Measurements from ENCODE around the gene NCBP2L.

The NCBP2L gene

DNA sequence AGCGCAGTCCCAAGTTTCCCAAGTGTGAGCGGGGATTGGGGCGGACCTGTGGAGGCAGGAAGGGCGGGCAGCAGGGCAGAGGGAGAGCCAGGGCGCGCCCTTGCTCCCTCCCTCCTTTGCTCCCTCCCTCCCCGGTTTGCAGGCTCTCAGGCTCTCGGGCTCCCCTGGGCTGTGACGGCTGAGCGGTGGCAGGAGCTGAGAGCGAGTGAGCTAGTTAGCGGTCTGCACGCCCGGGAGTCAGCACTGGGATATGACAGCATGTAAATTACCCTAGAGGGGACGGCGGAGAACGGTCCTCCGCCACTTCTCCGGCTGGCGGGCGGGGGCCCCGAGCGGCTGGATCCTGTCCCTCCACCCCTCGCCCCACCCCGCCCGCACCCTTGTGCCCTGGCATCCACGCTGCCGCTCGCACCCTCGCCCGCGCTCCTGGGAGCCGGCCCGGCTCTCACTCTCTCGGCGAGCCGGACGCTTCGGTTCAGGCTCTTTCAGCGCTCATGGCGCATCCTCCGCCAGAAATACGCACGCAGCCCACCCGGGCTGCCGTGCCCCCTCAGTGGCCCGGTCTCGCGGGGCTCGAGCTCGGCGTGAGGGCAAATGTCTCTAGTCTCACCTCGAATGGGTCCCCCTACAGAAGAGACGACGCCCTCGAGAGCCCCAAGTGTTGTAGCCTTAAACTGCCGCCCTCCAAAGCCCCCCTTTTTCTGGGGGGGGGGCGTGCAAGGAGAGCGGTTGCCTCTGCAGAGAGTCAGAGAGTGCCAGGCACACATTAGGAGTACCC, 1.6 kb upstream of the NCBP2L start, which contains the start of gene TSC22D3 (continued):
- TF ChIP-seq, protein P1, sequence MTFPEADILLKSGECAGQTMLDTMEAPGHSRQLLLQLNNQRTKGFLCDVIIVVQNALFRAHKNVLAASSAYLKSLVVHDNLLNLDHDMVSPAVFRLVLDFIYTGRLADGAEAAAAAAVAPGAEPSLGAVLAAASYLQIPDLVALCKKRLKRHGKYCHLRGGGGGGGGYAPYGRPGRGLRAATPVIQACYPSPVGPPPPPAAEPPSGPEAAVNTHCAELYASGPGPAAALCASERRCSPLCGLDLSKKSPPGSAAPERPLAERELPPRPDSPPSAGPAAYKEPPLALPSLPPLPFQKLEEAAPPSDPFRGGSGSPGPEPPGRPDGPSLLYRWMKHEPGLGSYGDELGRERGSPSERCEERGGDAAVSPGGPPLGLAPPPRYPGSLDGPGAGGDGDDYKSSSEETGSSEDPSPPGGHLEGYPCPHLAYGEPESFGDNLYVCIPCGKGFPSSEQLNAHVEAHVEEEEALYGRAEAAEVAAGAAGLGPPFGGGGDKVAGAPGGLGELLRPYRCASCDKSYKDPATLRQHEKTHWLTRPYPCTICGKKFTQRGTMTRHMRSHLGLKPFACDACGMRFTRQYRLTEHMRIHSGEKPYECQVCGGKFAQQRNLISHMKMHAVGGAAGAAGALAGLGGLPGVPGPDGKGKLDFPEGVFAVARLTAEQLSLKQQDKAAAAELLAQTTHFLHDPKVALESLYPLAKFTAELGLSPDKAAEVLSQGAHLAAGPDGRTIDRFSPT (tag by site-specific recombination; IDR thresholded peaks at IDR 0.05) = no peak
- TF ChIP-seq ZFHX2 (tag by site-specific recombination; conservative IDR thresholded peaks at IDR 0.05) (peak; percentile 67), ZNF138 (tag by site-specific recombination; IDR thresholded peaks at IDR 0.05; ENCODE audit: borderline replicate concordance) (no peak), SP2 (tag by site-specific recombination; IDR thresholded peaks at IDR 0.05) (peak; percentile 81), ZEB2 (tag by site-specific recombination; IDR thresholded peaks at IDR 0.05) (0 out of 2 replicates have a peak, but pooled peaks have one; percentile 41), GLI4 (tag by site-specific recombination; IDR thresholded peaks at IDR 0.05) (no peak), GLIS2 (tag by site-specific recombination; IDR thresholded peaks at IDR 0.05) (peak; percentile 71; the same call in 1 of the 2 replicates), ZBTB8A (tag by site-specific recombination; IDR thresholded peaks at IDR 0.05) (peak; percentile 74), ZNF76 (tag by site-specific recombination; IDR thresholded peaks at IDR 0.05; ENCODE audit: borderline replicate concordance, low read depth) (peak; percentile 32; the same call in 1 of the 2 replicates), ZNF175 (tag by site-specific recombination; IDR thresholded peaks at IDR 0.05) (no peak)
- TF ChIP-seq, protein P2, sequence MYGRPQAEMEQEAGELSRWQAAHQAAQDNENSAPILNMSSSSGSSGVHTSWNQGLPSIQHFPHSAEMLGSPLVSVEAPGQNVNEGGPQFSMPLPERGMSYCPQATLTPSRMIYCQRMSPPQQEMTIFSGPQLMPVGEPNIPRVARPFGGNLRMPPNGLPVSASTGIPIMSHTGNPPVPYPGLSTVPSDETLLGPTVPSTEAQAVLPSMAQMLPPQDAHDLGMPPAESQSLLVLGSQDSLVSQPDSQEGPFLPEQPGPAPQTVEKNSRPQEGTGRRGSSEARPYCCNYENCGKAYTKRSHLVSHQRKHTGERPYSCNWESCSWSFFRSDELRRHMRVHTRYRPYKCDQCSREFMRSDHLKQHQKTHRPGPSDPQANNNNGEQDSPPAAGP (tag by site-specific recombination; IDR thresholded peaks at IDR 0.05) = peak; percentile 66; the same call in 1 of the 2 replicates
- TF ChIP-seq, protein P3, sequence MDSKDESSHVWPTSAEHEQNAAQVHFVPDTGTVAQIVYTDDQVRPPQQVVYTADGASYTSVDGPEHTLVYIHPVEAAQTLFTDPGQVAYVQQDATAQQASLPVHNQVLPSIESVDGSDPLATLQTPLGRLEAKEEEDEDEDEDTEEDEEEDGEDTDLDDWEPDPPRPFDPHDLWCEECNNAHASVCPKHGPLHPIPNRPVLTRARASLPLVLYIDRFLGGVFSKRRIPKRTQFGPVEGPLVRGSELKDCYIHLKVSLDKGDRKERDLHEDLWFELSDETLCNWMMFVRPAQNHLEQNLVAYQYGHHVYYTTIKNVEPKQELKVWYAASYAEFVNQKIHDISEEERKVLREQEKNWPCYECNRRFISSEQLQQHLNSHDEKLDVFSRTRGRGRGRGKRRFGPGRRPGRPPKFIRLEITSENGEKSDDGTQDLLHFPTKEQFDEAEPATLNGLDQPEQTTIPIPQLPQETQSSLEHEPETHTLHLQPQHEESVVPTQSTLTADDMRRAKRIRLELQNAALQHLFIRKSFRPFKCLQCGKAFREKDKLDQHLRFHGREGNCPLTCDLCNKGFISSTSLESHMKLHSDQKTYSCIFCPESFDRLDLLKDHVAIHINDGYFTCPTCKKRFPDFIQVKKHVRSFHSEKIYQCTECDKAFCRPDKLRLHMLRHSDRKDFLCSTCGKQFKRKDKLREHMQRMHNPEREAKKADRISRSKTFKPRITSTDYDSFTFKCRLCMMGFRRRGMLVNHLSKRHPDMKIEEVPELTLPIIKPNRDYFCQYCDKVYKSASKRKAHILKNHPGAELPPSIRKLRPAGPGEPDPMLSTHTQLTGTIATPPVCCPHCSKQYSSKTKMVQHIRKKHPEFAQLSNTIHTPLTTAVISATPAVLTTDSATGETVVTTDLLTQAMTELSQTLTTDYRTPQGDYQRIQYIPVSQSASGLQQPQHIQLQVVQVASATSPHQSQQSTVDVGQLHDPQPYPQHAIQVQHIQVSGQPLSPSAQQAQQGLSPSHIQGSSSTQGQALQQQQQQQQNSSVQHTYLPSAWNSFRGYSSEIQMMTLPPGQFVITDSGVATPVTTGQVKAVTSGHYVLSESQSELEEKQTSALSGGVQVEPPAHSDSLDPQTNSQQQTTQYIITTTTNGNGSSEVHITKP (tag by site-specific recombination; IDR thresholded peaks at IDR 0.05) = peak; percentile 38; the same call in 1 of the 2 replicates
- TF ChIP-seq, protein P4, sequence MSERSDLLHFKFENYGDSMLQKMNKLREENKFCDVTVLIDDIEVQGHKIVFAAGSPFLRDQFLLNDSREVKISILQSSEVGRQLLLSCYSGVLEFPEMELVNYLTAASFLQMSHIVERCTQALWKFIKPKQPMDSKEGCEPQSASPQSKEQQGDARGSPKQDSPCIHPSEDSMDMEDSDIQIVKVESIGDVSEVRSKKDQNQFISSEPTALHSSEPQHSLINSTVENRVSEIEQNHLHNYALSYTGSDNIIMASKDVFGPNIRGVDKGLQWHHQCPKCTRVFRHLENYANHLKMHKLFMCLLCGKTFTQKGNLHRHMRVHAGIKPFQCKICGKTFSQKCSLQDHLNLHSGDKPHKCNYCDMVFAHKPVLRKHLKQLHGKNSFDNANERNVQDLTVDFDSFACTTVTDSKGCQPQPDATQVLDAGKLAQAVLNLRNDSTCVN (tag by site-specific recombination; optimal IDR thresholded peaks at IDR 0.05) = peak; percentile 70
- TF ChIP-seq, protein P5, sequence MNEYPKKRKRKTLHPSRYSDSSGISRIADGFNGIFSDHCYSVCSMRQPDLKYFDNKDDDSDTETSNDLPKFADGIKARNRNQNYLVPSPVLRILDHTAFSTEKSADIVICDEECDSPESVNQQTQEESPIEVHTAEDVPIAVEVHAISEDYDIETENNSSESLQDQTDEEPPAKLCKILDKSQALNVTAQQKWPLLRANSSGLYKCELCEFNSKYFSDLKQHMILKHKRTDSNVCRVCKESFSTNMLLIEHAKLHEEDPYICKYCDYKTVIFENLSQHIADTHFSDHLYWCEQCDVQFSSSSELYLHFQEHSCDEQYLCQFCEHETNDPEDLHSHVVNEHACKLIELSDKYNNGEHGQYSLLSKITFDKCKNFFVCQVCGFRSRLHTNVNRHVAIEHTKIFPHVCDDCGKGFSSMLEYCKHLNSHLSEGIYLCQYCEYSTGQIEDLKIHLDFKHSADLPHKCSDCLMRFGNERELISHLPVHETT (tag by site-specific recombination; IDR thresholded peaks at IDR 0.05) = no peak
